ENCODE data around the gene FAM180A. TPM values are rescaled to one million over a fixed set of nuclear protein-coding genes. Genes with fewer than 3 reads are reported as not detected.
A peak's percentile ranks its signal among the peaks of the same experiment; 100 is the strongest.

Gene FAM180A
- total RNA-seq, 1 donor from 2014 or later: 4.8 TPM

GRCh38 chr7:135771961-135772638 is 23.5 kb upstream of the FAM180A start:
- ATAC-seq: no peak
- DNase-seq (ENCODE audit: low spot score): no peak

- ATAC-seq (no peak), DNase-seq (ENCODE audit: low spot score) (no peak)
These were observed 22.4 kb upstream of the FAM180A start for GRCh38 chr7:135771051-135771450.

- ATAC-seq: no peak
These were observed 21.6 kb upstream of the FAM180A start for GRCh38 chr7:135770139-135770710.

GRCh38 chr7:135769005-135769802 is 20.6 kb upstream of the FAM180A start:
- no peak for DNase-seq (ENCODE audit: low spot score)

More at GRCh38 chr7:135770139-135770710, 21.6 kb upstream of the FAM180A start:
- no peak for DNase-seq (ENCODE audit: low spot score)

GRCh38 chr7:135768467-135768866 is 19.9 kb upstream of the FAM180A start:
- no peak for DNase-seq (ENCODE audit: low spot score)

More at GRCh38 chr7:135769005-135769802, 20.6 kb upstream of the FAM180A start:
- peak; percentile 38 for ATAC-seq

GRCh38 chr7:135768064-135768463 is 19.5 kb upstream of the FAM180A start:
- ATAC-seq (no peak), DNase-seq (ENCODE audit: low spot score) (no peak)

More at GRCh38 chr7:135768467-135768866, 19.9 kb upstream of the FAM180A start:
- ATAC-seq: no peak

GRCh38 chr7:135763261-135763660 is 14.6 kb upstream of the FAM180A start:
- ATAC-seq (no peak), DNase-seq (ENCODE audit: low spot score) (no peak)

GRCh38 chr7:135761751-135762488 is 13.3 kb upstream of the FAM180A start:
- DNase-seq (ENCODE audit: low spot score) (no peak), ATAC-seq (peak; percentile 83)

GRCh38 chr7:135759532-135759931 is 10.9 kb upstream of the FAM180A start:
- DNase-seq (ENCODE audit: low spot score): no peak
- ATAC-seq: no peak

- DNase-seq (ENCODE audit: low spot score): no peak
- ATAC-seq: peak; percentile 16
These were observed 9.9 kb upstream of the FAM180A start for GRCh38 chr7:135758531-135758932.

GRCh38 chr7:135757719-135758411 is 9.3 kb upstream of the FAM180A start:
- DNase-seq (ENCODE audit: low spot score): peak; percentile 46

GRCh38 chr7:135756191-135756590 is 7.6 kb upstream of the FAM180A start:
- no peak for ATAC-seq

More at GRCh38 chr7:135757719-135758411, 9.3 kb upstream of the FAM180A start:
- peak; percentile 21 for ATAC-seq

GRCh38 chr7:135755351-135755753 is 6.7 kb upstream of the FAM180A start:
- DNase-seq (ENCODE audit: low spot score): no peak
- no peak for ATAC-seq

More at GRCh38 chr7:135756191-135756590, 7.6 kb upstream of the FAM180A start:
- no peak for DNase-seq (ENCODE audit: low spot score)

- DNase-seq (ENCODE audit: low spot score) (no peak), ATAC-seq (no peak)
These were observed 5.2 kb upstream of the FAM180A start for GRCh38 chr7:135753616-135754413.

- DNase-seq (ENCODE audit: low spot score) (no peak), ATAC-seq (no peak)
These were observed 1.2 kb downstream of the FAM180A start for GRCh38 chr7:135747366-135747765.

- DNase-seq (ENCODE audit: low spot score): peak; percentile 49
- peak; percentile 71 for ATAC-seq
These were observed 2.8 kb downstream of the FAM180A start for GRCh38 chr7:135745703-135746312.

GRCh38 chr7:135744938-135745702 is 3.5 kb downstream of the FAM180A start:
- DNase-seq (ENCODE audit: low spot score): no peak
- ATAC-seq: no peak

All from left lobe of liver (tissue), 2 donors.